ENCODE results near the gene NSRP1. TPM values are rescaled to one million over a fixed set of nuclear protein-coding genes. Genes with fewer than 3 reads are reported as not detected.
A peak's percentile ranks its signal among the peaks of the same experiment; 100 is the strongest.

NSRP1 gene
- 34.3 and 37.9 TPM in 2 replicates for total RNA-seq (2021)
- Bru-seq, nascent RNA = percentile 95 among the genes with signal in this experiment
- percentile 93 among the genes with signal in this experiment for BruChase-seq, experiment 1, labeled RNA remaining after a 2-hour chase
- percentile 77 among the genes with signal in this experiment for BruChase-seq, experiment 2, labeled RNA remaining after a 6-hour chase
- long read RNA-seq, transcript NSRP1-217 (6 exons, 2,420 nt) = minor isoform, 22 of 108 reads
- long read RNA-seq, transcript NSRP1-201 (7 exons, 2,541 nt) = major isoform, 61 of 108 reads
- long read RNA-seq, partial matches to known transcripts = 9 of 108 reads
- long read RNA-seq, other reads (novel, unspliced or antisense) = 10 of 108 reads

GRCh38 chr17:30116661-30117551 lies at the start of gene NSRP1:
Gene NSRP1, plus strand, starts transcription at chr17:30116816. Its CDS starts 28 bp downstream, at chr17:30116844.
- CTCF ChIA-PET = interaction anchor here (2.2 kb wide), 1 partner anchor 12 kb away, joined by 7 read pairs; no protein-coding TSS in a partner anchor
- intact Hi-C loops (cut with micrococcal nuclease; ENCODE audit: unreplicated experiment) = loop anchor here (10.0 kb wide), 1 partner anchor 358 kb away; the partner anchor contains the start of gene GOSR1
- no peaks in the 10 kb centered on the region for H3K27me3 ChIP-seq (ENCODE audit: insufficient read depth, low read depth)
- peaks cover 22% of the 10 kb centered on the region for H3K36me3 ChIP-seq (ENCODE audit: low read depth)
- H3K9me2 ChIP-seq (ENCODE audit: insufficient read depth) = no peaks in the 10 kb centered on the region; the same call in 1 of the 2 replicates
- no peaks in the 10 kb centered on the region for H3K9me3 ChIP-seq (ENCODE audit: insufficient read depth, low read depth)
- peaks cover 25% of the 10 kb centered on the region for H3K4me1 ChIP-seq (replicated peaks; ENCODE audit: insufficient read depth)
- H2AFZ ChIP-seq = peak within 1 kb of the TSS; percentile 95
- H3K4me2 ChIP-seq = peak within 1 kb of the TSS; percentile 81
- peaks cover 11% of the 10 kb centered on the region for H4K20me1 ChIP-seq (ENCODE audit: insufficient read depth)
- H3K79me2 ChIP-seq (ENCODE audit: low read depth) = peaks cover 50% of the 10 kb centered on the region
- peak; percentile 87 to 89 for DNase-seq
- TF ChIP-seq EZH2 (IDR thresholded peaks at IDR 0.05; ENCODE audit: low read depth) (no peak), CTCF (conservative IDR thresholded peaks at IDR 0.05) (no peak)
- peak within 1 kb of the TSS; percentile 74 for H3K27ac ChIP-seq
- POLR2A ChIA-PET (ENCODE audit: unreplicated experiment) = interaction anchor here (0.6 to 0.7 kb wide), 3 partner anchors 12 to 197 kb away, joined by 3 to 4 read pairs (median 4); no protein-coding TSS in a partner anchor
- peaks cover 17% of the 10 kb centered on the region for H3F3A ChIP-seq (ENCODE audit: insufficient read depth, low read depth)
- TSS peak; percentile 61 for BruUV-seq (replicated peaks)
- peak within 1 kb of the TSS; percentile 75 for H3K4me3 ChIP-seq

GRCh38 chr17:30068465-30068864 lies 48.2 kb upstream of the NSRP1 start:
- TF ChIP-seq EZH2 (IDR thresholded peaks at IDR 0.05; ENCODE audit: low read depth) (no peak), CTCF (conservative IDR thresholded peaks at IDR 0.05) (no peak)
- Histone ChIP-seq H3K27me3 (ENCODE audit: insufficient read depth, low read depth) (no peaks in the 10 kb centered on the region), H3F3A (ENCODE audit: insufficient read depth, low read depth) (no peaks in the 10 kb centered on the region), H3K36me3 (ENCODE audit: low read depth) (no peaks in the 10 kb centered on the region), H3K4me1 (replicated peaks; ENCODE audit: insufficient read depth) (no peaks in the 10 kb centered on the region), H3K9me2 (ENCODE audit: insufficient read depth) (no peaks in the 10 kb centered on the region), H3K4me3 (no peak overlapping the region), H3K79me2 (ENCODE audit: low read depth) (no peaks in the 10 kb centered on the region), H2AFZ (no peak overlapping the region), H3K9me3 (ENCODE audit: insufficient read depth, low read depth) (peaks cover 14% of the 10 kb centered on the region; the same call in 1 of the 2 replicates), H3K27ac (no peak overlapping the region), H3K4me2 (no peak overlapping the region), H4K20me1 (ENCODE audit: insufficient read depth) (no peaks in the 10 kb centered on the region)
- CTCF ChIA-PET = no interaction called here
- intact Hi-C loops (cut with micrococcal nuclease; ENCODE audit: unreplicated experiment) = no loop called here
- no peak for DNase-seq
- no TSS peak for BruUV-seq (replicated peaks)
- POLR2A ChIA-PET (ENCODE audit: unreplicated experiment) = interaction anchor here (0.6 kb wide), 1 partner anchor 774 kb away, joined by 4 read pairs; no protein-coding TSS in a partner anchor

- H3K36me3 ChIP-seq (ENCODE audit: low read depth) = no peaks in the 10 kb centered on the region
- H3K27ac ChIP-seq = no peak overlapping the region
- no peaks in the 10 kb centered on the region for H3K79me2 ChIP-seq (ENCODE audit: low read depth)
- H3K27me3 ChIP-seq (ENCODE audit: insufficient read depth, low read depth) = 0 out of 2 replicates have a peak, but pooled peaks cover 8% of the 10 kb centered on the region
- ChIA-PET CTCF (no interaction called here), POLR2A (ENCODE audit: unreplicated experiment) (no interaction called here)
- H3K4me1 ChIP-seq (replicated peaks; ENCODE audit: insufficient read depth) = no peaks in the 10 kb centered on the region
- no peaks in the 10 kb centered on the region for H3K9me3 ChIP-seq (ENCODE audit: insufficient read depth, low read depth)
- no peaks in the 10 kb centered on the region for H3K9me2 ChIP-seq (ENCODE audit: insufficient read depth)
- no TSS peak for BruUV-seq (replicated peaks)
- intact Hi-C loops (cut with micrococcal nuclease; ENCODE audit: unreplicated experiment) = no loop called here
- no peak for DNase-seq
- no peaks in the 10 kb centered on the region for H4K20me1 ChIP-seq (ENCODE audit: insufficient read depth)
- no peak overlapping the region for H2AFZ ChIP-seq
- no peak overlapping the region for H3K4me3 ChIP-seq
- H3F3A ChIP-seq (ENCODE audit: insufficient read depth, low read depth) = no peaks in the 10 kb centered on the region
- TF ChIP-seq EZH2 (IDR thresholded peaks at IDR 0.05; ENCODE audit: low read depth) (no peak), CTCF (conservative IDR thresholded peaks at IDR 0.05) (no peak)
- no peak overlapping the region for H3K4me2 ChIP-seq
Measured at GRCh38 chr17:30074254-30074653, 42.4 kb upstream of the NSRP1 start.
